Measurements from ENCODE around the gene S100A13. TPM values are rescaled to one million over a fixed set of nuclear protein-coding genes. Genes with fewer than 3 reads are reported as not detected.

Gene S100A13
- total and polyA plus RNA-seq, 10 of the 15 experiments (the other 5 are each of a cell fraction or from before 2014, with no cell fraction given): 5.7 to 30.9 (median 9.1) TPM

DNA sequence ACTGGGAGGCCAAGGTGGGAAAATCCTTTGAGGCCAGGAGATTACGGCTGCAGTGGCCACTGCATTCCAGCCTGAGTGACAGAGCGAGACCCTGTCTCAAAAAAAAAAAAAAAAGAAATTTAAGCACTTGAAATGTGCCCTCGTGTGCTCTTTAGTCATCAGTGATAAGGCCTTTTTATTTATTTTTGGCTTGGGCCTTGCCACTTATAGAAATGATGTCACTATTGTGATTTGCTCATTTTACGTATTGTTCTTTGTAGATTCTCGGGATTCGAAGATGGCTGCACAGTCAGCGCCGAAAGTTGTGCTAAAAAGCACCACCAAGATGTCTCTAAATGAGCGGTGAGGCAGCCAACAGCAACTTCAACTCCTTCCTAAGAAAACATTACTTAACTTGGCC is 9.0 kb upstream of the S100A13 start (continued):
- TF ChIP-seq, protein P1, sequence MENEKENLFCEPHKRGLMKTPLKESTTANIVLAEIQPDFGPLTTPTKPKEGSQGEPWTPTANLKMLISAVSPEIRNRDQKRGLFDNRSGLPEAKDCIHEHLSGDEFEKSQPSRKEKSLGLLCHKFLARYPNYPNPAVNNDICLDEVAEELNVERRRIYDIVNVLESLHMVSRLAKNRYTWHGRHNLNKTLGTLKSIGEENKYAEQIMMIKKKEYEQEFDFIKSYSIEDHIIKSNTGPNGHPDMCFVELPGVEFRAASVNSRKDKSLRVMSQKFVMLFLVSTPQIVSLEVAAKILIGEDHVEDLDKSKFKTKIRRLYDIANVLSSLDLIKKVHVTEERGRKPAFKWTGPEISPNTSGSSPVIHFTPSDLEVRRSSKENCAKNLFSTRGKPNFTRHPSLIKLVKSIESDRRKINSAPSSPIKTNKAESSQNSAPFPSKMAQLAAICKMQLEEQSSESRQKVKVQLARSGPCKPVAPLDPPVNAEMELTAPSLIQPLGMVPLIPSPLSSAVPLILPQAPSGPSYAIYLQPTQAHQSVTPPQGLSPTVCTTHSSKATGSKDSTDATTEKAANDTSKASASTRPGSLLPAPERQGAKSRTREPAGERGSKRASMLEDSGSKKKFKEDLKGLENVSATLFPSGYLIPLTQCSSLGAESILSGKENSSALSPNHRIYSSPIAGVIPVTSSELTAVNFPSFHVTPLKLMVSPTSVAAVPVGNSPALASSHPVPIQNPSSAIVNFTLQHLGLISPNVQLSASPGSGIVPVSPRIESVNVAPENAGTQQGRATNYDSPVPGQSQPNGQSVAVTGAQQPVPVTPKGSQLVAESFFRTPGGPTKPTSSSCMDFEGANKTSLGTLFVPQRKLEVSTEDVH (IDR thresholded peaks at IDR 0.05; ENCODE audit: low read depth, partially characterized antibody): no peak
- no peak for TF ChIP-seq NRF1 (conservative IDR thresholded peaks at IDR 0.05; ENCODE audit: low read depth, low read length)
- no peak for TF ChIP-seq ZNF384 (IDR thresholded peaks at IDR 0.05; ENCODE audit: borderline replicate concordance, low read depth, low read length)
- TF ChIP-seq, protein P2, sequence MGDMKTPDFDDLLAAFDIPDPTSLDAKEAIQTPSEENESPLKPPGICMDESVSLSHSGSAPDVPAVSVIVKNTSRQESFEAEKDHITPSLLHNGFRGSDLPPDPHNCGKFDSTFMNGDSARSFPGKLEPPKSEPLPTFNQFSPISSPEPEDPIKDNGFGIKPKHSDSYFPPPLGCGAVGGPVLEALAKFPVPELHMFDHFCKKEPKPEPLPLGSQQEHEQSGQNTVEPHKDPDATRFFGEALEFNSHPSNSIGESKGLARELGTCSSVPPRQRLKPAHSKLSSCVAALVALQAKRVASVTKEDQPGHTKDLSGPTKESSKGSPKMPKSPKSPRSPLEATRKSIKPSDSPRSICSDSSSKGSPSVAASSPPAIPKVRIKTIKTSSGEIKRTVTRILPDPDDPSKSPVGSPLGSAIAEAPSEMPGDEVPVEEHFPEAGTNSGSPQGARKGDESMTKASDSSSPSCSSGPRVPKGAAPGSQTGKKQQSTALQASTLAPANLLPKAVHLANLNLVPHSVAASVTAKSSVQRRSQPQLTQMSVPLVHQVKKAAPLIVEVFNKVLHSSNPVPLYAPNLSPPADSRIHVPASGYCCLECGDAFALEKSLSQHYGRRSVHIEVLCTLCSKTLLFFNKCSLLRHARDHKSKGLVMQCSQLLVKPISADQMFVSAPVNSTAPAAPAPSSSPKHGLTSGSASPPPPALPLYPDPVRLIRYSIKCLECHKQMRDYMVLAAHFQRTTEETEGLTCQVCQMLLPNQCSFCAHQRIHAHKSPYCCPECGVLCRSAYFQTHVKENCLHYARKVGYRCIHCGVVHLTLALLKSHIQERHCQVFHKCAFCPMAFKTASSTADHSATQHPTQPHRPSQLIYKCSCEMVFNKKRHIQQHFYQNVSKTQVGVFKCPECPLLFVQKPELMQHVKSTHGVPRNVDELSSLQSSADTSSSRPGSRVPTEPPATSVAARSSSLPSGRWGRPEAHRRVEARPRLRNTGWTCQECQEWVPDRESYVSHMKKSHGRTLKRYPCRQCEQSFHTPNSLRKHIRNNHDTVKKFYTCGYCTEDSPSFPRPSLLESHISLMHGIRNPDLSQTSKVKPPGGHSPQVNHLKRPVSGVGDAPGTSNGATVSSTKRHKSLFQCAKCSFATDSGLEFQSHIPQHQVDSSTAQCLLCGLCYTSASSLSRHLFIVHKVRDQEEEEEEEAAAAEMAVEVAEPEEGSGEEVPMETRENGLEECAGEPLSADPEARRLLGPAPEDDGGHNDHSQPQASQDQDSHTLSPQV (IDR thresholded peaks at IDR 0.05): no peak
- no peak for TF ChIP-seq SMAD5 (IDR thresholded peaks at IDR 0.05; ENCODE audit: low read depth)
- TF ChIP-seq, protein P3, sequence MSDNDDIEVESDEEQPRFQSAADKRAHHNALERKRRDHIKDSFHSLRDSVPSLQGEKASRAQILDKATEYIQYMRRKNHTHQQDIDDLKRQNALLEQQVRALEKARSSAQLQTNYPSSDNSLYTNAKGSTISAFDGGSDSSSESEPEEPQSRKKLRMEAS (IDR thresholded peaks at IDR 0.05; ENCODE audit: low read depth, low read length): no peak
- TF ChIP-seq, protein P4, sequence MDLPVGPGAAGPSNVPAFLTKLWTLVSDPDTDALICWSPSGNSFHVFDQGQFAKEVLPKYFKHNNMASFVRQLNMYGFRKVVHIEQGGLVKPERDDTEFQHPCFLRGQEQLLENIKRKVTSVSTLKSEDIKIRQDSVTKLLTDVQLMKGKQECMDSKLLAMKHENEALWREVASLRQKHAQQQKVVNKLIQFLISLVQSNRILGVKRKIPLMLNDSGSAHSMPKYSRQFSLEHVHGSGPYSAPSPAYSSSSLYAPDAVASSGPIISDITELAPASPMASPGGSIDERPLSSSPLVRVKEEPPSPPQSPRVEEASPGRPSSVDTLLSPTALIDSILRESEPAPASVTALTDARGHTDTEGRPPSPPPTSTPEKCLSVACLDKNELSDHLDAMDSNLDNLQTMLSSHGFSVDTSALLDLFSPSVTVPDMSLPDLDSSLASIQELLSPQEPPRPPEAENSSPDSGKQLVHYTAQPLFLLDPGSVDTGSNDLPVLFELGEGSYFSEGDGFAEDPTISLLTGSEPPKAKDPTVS (IDR thresholded peaks at IDR 0.05; ENCODE audit: low read depth, low read length): no peak
- TF ChIP-seq, protein P5, sequence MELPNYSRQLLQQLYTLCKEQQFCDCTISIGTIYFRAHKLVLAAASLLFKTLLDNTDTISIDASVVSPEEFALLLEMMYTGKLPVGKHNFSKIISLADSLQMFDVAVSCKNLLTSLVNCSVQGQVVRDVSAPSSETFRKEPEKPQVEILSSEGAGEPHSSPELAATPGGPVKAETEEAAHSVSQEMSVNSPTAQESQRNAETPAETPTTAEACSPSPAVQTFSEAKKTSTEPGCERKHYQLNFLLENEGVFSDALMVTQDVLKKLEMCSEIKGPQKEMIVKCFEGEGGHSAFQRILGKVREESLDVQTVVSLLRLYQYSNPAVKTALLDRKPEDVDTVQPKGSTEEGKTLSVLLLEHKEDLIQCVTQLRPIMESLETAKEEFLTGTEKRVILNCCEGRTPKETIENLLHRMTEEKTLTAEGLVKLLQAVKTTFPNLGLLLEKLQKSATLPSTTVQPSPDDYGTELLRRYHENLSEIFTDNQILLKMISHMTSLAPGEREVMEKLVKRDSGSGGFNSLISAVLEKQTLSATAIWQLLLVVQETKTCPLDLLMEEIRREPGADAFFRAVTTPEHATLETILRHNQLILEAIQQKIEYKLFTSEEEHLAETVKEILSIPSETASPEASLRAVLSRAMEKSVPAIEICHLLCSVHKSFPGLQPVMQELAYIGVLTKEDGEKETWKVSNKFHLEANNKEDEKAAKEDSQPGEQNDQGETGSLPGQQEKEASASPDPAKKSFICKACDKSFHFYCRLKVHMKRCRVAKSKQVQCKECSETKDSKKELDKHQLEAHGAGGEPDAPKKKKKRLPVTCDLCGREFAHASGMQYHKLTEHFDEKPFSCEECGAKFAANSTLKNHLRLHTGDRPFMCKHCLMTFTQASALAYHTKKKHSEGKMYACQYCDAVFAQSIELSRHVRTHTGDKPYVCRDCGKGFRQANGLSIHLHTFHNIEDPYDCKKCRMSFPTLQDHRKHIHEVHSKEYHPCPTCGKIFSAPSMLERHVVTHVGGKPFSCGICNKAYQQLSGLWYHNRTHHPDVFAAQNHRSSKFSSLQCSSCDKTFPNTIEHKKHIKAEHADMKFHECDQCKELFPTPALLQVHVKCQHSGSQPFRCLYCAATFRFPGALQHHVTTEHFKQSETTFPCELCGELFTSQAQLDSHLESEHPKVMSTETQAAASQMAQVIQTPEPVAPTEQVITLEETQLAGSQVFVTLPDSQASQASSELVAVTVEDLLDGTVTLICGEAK (IDR thresholded peaks at IDR 0.05; ENCODE audit: borderline replicate concordance): no peak
